Keratinocyte (primary cell): ENCODE results near the gene FCRL1. TPM values are rescaled to one million over a fixed set of nuclear protein-coding genes. Genes with fewer than 3 reads are reported as not detected.

Source experiments
- DNase-seq: peaks from one replicate; pipeline ENCODE4 v3.0.0-alpha.2; 2011; ENCODE audit warnings: low read depth, missing footprints, low spot score
- FAIRE-seq: peaks from 2 replicates; lab custom pipeline; 2011; peaks lifted over from hg19 to GRCh38; lab: Jason Lieb, UNC
- H2AFZ ChIP-seq: 2 replicates; pipeline ENCODE4 v1.6.0; 2012; ENCODE audit warnings: low read length, control low read depth, inconsistent platforms; ENCODE audit not compliant: control insufficient read depth
- H3K27ac ChIP-seq: 2 replicates; pipeline ENCODE4 v1.5.1; 2011; ENCODE audit warnings: low read length; ENCODE audit not compliant: control insufficient read depth, insufficient read depth
- H3K27me3 ChIP-seq: 3 replicates; pipeline ENCODE4 v1.6.0; 2011; ENCODE audit warnings: low read length; ENCODE audit not compliant: control insufficient read depth, insufficient read depth; ENCODE audit errors: extremely low read depth
- H3K36me3 ChIP-seq, 2 experiments: 2 replicates in 1 of 2; 3 replicates in 1 of 2; pipeline ENCODE4 v1.5.1; 2011; ENCODE audit warnings: low read length in 2 of 2, mild to moderate bottlenecking in 1 of 2; ENCODE audit not compliant: control insufficient read depth in 2 of 2, insufficient read depth in 2 of 2; ENCODE audit errors: extremely low read depth in 1 of 2
- H3K4me1 ChIP-seq: 3 replicates; pipeline ENCODE4 v1.5.1; 2011; ENCODE audit warnings: low read length; ENCODE audit not compliant: control insufficient read depth, insufficient read depth; ENCODE audit errors: extremely low read depth
- H3K4me2 ChIP-seq: 3 replicates; pipeline ENCODE4 v1.6.0; 2011; ENCODE audit warnings: low read depth, low read length; ENCODE audit not compliant: control insufficient read depth, insufficient read depth; ENCODE audit errors: extremely low read depth
- H3K4me3 ChIP-seq, 3 experiments: fragments of 200-600 bp in 1 of 3; sonication (generic) in 1 of 3; 2 replicates in 2 of 3; 3 replicates in 1 of 3; pipeline ENCODE4 v1.5.1; 2011 to 2016; ENCODE audit warnings: low read length in 3 of 3, mild to moderate bottlenecking in 3 of 3, control low read depth in 2 of 3, inconsistent platforms in 1 of 3, low read depth in 1 of 3, mixed read lengths in 1 of 3, mixed run types in 1 of 3, moderate library complexity in 1 of 3; ENCODE audit not compliant: control insufficient read depth in 2 of 3, insufficient read depth in 2 of 3; ENCODE audit errors: extremely low read depth in 1 of 3
- H3K79me2 ChIP-seq: 2 replicates; pipeline ENCODE4 v1.6.0; 2012; ENCODE audit warnings: low read length; ENCODE audit not compliant: control insufficient read depth, insufficient read depth
- H3K9ac ChIP-seq: 3 replicates; pipeline ENCODE4 v1.6.0; 2011; ENCODE audit warnings: low read length; ENCODE audit not compliant: control insufficient read depth, insufficient read depth; ENCODE audit errors: extremely low read depth
- H3K9me1 ChIP-seq: 3 replicates; pipeline ENCODE4 v1.6.0; 2011; ENCODE audit warnings: low read length; ENCODE audit not compliant: control insufficient read depth, insufficient read depth; ENCODE audit errors: extremely low read depth
- H3K9me3 ChIP-seq: 2 replicates; pipeline ENCODE4 v1.5.1; 2012; ENCODE audit warnings: low read depth, low read length; ENCODE audit not compliant: control insufficient read depth
- H4K20me1 ChIP-seq: 3 replicates; pipeline ENCODE4 v1.6.0; 2011; ENCODE audit warnings: low read length; ENCODE audit not compliant: control insufficient read depth, insufficient read depth; ENCODE audit errors: extremely low read depth
- CTCF ChIP-seq, 3 experiments: IDR thresholded peaks in 1 of 3; conservative IDR thresholded peaks in 1 of 3; optimal IDR thresholded peaks in 1 of 3; 2 replicates in 2 of 3; 3 replicates in 1 of 3; pipeline versions ENCODE3 to v1.5.1; 2011; ENCODE audit warnings: low read length in 3 of 3, mild to moderate bottlenecking in 3 of 3, moderate library complexity in 2 of 3, control low read depth in 1 of 3, inconsistent platforms in 1 of 3; ENCODE audit not compliant: insufficient read depth in 2 of 3; ENCODE audit errors: extremely low read depth in 1 of 3
- EZH2 ChIP-seq: IDR thresholded peaks from one replicate; pipeline ENCODE4 v1.6.1; 2012; ENCODE audit warnings: inconsistent platforms, mild to moderate bottlenecking, low read length, moderate library complexity
- dilution Hi-C: fragments of 300-500 bp; cut with MboI; formaldehyde crosslinking; loops from one replicate; pipeline ENCODE4 v1.7.0; 2020; ENCODE audit warnings: low sequenced_read_pairs; ENCODE audit not compliant: extremely low pct_ligation_motif_present
- polyA plus RNA-seq, 5 experiments: library from polyadenylated mRNA; depleted of rRNA in 3 of 5; stranded (reverse) in 3 of 5; stranded (forward) in 1 of 5; unstranded in 1 of 5; fragments of >200 nt; gene quantifications; 1 replicate in 1 of 5; 2 replicates in 3 of 5; 3 replicates in 1 of 5; pipeline versions ENCODE4 v1.2.1 to v1.2.3, GENCODE V29; 2011 to 2012; ENCODE audit warnings: missing spikeins in 2 of 5, low read depth in 1 of 5, low replicate concordance in 1 of 5

Gene FCRL1
- polyA plus RNA-seq, 1 donor (not counting 4 experiments of a cell fraction or from before 2014, with no cell fraction given) = not detected

- H4K20me1 ChIP-seq = no peaks in the 10 kb centered on the region
- H3K27ac ChIP-seq = no peak overlapping the region
- H3K4me2 ChIP-seq = no peak overlapping the region
- dilution Hi-C loops = no loop called here
- no peak overlapping the region for H3K9ac ChIP-seq
- no peaks in the 10 kb centered on the region for H3K9me1 ChIP-seq
- DNase-seq (no peak), FAIRE-seq (no peak)
- no peaks in the 10 kb centered on the region for H3K79me2 ChIP-seq
- TF ChIP-seq EZH2 (no peak), CTCF (optimal IDR thresholded peaks at IDR 0.05 in 1 of 3, IDR thresholded peaks at IDR 0.05 in 1 of 3, conservative IDR thresholded peaks at IDR 0.05 in 1 of 3; ENCODE audit: extremely low read depth in 1 of 3, insufficient read depth in 2 of 3, low read length in 3 of 3) (no peak)
- no peak overlapping the region for H3K4me3 ChIP-seq
- H2AFZ ChIP-seq = no peak overlapping the region
- no peaks in the 10 kb centered on the region for H3K4me1 ChIP-seq
- no peaks in the 10 kb centered on the region for H3K27me3 ChIP-seq
- no peaks in the 10 kb centered on the region for H3K36me3 ChIP-seq
- no peaks in the 10 kb centered on the region for H3K9me3 ChIP-seq
These were observed 44.6 kb downstream of the FCRL1 start for GRCh38 chr1:157775101-157775870.

GRCh38 chr1:157774412-157774811, 45.5 kb downstream of the FCRL1 start:
- Histone ChIP-seq H3K4me2 (no peak overlapping the region), H2AFZ (no peak overlapping the region), H3K4me1 (no peaks in the 10 kb centered on the region), H4K20me1 (no peaks in the 10 kb centered on the region), H3K9me3 (no peaks in the 10 kb centered on the region), H3K36me3 (no peaks in the 10 kb centered on the region), H3K79me2 (no peaks in the 10 kb centered on the region), H3K4me3 (no peak overlapping the region), H3K9me1 (no peaks in the 10 kb centered on the region), H3K9ac (no peak overlapping the region), H3K27ac (no peak overlapping the region), H3K27me3 (no peaks in the 10 kb centered on the region)
- TF ChIP-seq CTCF (optimal IDR thresholded peaks at IDR 0.05 in 1 of 3, IDR thresholded peaks at IDR 0.05 in 1 of 3, conservative IDR thresholded peaks at IDR 0.05 in 1 of 3; ENCODE audit: extremely low read depth in 1 of 3, insufficient read depth in 2 of 3, low read length in 3 of 3) = no peak
- TF ChIP-seq EZH2 = no peak
- dilution Hi-C loops = no loop called here
- FAIRE-seq = no peak
- no peak for DNase-seq
